Kasumi-1 (cell line): ENCODE results near the gene SHF.

Source experiments
- DNase-seq, 2 experiments: peaks; one replicate each; lab custom pipeline; 2025; lab: John Stamatoyannopoulos, UW

Gene SHF

DNA sequence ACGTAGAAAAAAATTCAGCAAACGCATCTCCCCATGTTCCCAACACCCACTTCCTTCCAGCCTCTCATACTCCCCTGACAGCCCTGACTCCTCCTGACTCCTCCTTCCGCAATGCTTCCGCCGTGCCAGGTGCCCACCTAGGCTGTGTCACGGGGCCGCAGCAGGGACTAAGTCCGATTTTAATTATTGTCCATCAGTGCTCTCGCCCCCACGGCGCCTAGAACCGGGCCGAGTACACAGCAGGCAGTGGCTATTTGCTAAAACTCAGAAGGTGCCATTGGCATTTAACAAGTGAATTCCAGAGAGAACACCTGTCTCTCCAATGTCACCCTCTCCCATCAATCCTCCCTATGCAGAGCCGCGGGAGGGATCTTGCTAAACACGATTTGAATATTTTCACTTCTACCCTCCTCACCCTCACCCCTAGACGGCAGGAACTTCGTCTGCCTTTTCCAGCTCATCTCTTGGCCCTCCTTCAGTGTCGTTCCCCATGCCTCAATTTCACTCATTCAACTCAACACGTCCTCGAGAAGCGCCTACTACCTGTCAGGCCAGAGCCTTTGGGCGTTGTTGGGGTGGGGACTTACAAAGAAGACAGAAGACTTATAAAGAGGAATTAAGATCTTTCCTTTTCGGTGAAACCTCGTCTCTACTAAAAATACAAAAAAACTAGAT is 11.5 kb upstream of the SHF start:
- no peak for DNase-seq

DNA sequence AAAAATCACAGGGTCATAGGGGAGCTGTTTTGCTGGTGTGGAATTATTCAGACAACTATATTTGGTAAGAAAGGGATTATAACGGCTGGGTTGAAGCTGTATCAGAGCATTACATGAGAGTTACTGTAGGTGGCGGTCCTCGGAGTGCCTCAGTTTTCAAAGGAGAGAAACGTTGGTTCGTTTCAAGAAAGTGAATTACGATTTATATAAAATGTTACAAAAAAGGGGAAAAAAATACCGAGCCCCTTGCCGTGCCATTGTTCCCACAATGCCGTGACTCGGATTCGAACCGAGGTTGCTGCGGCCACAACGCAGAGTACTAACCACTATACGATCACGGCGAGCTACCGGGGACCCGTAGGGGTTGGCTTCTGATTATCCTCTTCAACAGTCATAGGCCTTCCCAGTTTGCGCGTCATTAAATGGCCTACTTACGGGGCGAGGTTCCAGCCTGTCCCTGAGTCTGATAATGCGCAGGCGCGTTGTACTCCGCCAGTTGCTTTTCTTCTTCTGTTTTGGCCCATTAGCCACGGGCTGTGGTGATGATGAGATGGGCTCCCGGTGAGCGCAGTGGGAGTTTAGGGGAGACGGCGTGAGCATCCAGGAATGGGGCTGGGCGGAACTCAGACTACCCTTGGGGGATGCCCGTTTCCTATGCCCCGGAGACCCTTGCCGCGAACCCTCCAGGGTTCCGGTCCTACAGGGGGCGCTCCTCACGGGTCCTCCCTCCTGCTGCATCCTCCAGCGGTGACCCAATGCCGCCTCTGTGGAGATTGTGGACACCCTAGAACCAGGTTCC is 10.8 kb upstream of the SHF start:
- DNase-seq = peak; percentile 76 to 84

GRCh38 chr15:45197512-45197911 is 9.7 kb upstream of the SHF start:
- no peak for DNase-seq

DNA sequence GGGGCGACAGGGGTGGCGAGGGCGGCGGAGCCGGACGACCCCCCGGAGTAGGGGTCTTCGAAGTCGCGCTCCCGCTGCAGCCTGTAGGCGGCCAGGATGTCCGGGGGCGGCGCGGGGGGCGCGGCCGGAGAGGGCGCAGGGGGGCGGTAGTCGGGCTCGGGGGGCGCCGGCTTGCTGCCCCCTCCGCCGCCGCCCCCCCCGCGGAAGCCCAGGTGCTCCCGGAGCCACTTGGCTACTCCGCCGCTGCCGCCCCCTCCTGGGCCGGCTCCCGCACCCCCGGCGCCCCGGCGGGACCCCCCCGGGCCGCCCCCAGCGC is 230 bp downstream of the SHF start:
- DNase-seq = no peak

- no peak for DNase-seq
These were observed 792 bp downstream of the SHF start for GRCh38 chr15:45186771-45187577.

DNA sequence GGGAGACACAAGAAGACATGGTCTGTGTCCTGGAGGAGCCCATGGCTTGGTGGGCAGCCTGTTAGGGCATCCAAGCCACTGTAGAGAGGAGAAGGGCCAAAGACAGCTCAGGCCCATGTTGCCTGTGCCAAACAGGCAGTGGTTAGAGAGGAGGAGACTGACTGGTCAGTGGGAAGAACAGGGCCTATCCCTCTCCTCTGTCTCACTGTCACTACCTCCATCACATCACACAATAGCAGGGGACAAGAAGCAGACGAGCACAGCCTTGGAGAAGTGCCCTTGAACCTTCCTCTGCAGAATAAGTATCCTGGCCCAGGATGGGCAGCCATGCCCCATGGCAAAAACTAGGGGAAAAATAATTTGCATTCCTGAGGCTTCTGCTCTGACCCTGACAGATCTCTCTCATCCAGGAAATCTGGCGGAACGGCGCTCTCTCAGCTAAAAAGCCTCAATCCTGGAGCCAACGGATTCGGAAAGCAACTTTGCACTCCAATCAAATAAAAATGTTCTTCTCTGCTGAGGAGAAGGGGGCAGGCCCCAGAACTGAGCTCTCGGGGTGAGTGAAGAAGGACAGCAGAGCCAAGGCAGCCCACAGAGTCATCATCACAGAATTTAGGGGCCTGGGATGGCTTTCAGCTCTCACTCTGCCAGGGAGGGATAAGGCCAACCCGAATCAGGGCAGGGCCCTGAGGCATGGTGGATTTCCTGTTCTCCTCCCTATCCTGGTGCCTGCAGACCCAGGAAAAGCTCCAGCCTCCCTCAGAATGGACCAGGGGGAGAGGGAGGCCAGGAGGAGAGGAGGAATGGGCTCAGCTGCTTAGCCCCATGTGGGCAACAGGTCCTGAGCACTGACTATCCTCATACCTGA is 1.6 kb downstream of the SHF start:
- DNase-seq = no peak

GRCh38 chr15:45185069-45185779 is 2.5 kb downstream of the SHF start:
- DNase-seq = no peak

GRCh38 chr15:45184562-45185041 is 3.2 kb downstream of the SHF start:
- no peak for DNase-seq

GRCh38 chr15:45183511-45183910 is 4.3 kb downstream of the SHF start:
- no peak for DNase-seq

- no peak for DNase-seq
These were observed 4.8 kb downstream of the SHF start for GRCh38 chr15:45182996-45183395.

- peak; percentile 44 to 57 for DNase-seq
These were observed 6.1 kb downstream of the SHF start for GRCh38 chr15:45181491-45182285.

DNA sequence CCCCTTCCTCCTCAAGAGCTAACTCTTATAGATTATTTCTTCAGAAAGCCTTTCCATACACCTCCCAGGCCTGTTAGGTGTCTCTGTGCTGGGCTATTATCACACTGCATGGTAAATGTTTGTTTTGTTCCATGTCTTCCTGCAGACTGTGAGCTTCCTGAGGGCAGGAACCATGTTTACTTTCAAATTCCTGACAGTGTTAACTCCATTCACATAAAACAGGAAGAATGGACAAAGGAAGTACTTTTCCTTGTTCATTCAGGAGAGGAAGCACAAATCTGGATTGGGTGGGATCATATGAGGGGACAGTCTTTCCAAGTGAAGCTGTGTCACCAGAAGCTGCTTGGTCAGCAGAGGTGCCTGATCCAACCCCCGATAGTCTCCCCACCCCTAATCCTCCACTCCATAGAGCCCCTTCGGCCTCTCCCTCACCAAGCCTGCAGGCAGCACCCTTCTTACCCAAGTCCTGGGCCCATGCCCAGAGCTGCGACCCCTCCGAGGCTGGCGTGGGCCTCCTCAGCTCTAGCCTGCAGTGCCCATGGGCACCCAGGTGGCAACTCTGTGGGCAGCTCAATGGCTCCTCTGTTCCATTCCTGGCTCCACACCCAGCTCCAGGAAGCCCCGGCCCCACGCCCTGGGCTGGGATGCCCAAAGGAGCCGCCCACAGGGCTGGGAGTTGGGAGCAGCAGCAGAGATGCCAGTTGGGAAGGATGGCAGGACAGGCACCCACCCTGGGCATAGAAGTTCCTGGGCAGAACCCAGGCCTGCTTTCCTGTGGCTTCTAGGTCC is 6.9 kb downstream of the SHF start:
- no peak for DNase-seq

- no peak for DNase-seq
These were observed 7.6 kb downstream of the SHF start for GRCh38 chr15:45180201-45180600.

DNA sequence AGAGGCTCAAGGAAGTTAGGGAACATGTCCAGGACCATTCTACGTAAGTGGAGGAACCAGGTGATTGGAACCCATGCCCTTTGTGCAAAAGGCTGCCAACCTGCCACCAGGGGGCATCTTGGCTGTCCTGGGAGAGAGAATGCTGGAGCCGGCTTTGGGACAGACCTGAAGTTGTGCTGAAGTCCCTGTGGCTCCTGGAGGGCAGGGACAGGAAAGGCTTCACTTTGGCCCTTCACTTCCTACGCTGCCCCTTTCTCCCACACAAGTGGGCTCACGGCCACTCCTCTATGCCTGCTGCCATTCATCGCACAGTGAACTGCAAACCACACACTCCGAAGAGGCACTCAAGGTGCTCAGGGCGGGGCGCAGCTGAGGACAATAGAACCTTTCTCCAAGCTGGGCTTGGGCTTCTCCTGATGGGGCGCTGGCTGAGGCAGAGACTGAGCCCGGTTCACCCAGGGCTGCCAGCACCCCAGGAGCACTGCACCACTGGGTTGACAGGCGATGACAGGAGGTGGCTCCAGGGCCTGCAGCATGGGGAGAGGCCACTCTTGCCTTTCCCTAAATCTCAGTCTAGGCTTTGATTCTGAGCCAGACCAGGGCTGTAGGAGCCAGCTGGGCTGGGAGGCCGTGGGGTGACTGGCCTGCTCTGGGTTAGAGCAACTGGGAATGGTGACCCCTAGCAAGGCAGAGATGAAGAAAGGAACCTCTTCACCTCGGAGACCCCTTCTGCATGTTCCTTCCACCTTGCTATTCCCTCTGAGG is 8.4 kb downstream of the SHF start:
- DNase-seq = no peak

- no peak for DNase-seq
These were observed 10.5 kb downstream of the SHF start for GRCh38 chr15:45177285-45177684.

DNA sequence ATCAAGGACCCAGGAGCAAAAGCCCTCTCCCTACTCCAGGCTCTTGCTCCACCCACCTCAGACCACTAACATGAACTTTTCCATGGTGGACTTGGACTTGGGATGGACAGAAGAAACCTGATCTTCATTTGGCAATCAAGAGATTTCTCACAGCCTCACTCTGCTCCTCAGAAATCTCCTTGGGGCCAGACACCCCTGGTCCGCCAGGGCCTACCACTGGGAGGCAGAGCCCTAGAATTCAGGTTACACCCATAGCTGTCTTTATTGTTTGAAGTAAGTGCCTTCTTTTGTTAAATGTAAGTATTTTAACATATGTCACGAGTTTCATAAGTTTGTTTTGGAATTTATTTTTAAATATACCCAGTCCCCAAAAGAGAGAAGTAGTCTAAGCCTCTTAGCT is 13.2 kb downstream of the SHF start:
- no peak for DNase-seq

DNA sequence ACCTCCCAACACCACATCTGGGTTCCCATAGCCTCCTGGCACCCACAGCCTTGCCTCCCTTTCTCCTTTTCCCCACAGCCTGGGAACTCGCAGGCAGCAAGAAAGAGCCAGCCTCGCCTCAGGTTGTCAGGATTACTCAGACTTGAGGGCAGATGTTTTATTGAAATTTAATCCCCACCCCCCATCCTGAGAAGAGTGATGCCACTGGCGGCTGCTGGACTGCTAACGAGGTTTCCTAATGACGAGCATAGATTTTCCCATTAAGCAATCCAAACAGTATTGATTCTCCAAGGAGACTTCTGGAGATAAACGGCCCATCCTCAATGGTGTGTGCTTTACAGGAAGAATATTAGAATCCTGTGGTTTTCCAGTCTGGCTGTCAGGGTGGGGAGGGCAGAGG is 13.7 kb downstream of the SHF start:
- no peak for DNase-seq

- DNase-seq = no peak
These were observed 15.9 kb downstream of the SHF start for GRCh38 chr15:45171912-45172311.
